DND-41 (cell line): Measurements from ENCODE around the gene DDX17.

ENCODE experiments used
- ATAC-seq: fragments of 200-7000 bp; cut with Tn5 transposase; 3 replicates; pipeline ENCODE4 v1.9.1; 2021; ENCODE audit warnings: low read depth; ENCODE audit not compliant: insufficient read depth
- DNase-seq: peaks from one replicate; pipeline ENCODE4 v3.0.0-alpha.2; 2020
- H2AFZ ChIP-seq: 2 replicates; pipeline ENCODE4 v1.6.0; 2012; ENCODE audit warnings: low read depth, low read length
- H3K27ac ChIP-seq: 2 replicates; pipeline ENCODE4 v1.5.1; 2012; ENCODE audit warnings: low read length, inconsistent platforms
- H3K27me3 ChIP-seq: fragments of 200-600 bp; sonication (generic); 2 replicates; pipeline ENCODE4 v1.6.0; 2012; ENCODE audit warnings: low read length, mild to moderate bottlenecking, inconsistent platforms; ENCODE audit not compliant: insufficient read depth, poor library complexity
- H3K36me3 ChIP-seq: 2 replicates; pipeline ENCODE4 v1.5.1; 2012; ENCODE audit warnings: low read length, inconsistent platforms; ENCODE audit not compliant: insufficient read depth
- H3K4me1 ChIP-seq: 2 replicates; pipeline ENCODE4 v1.5.1; 2012; ENCODE audit warnings: mild to moderate bottlenecking, low read length; ENCODE audit not compliant: insufficient read depth
- H3K4me2 ChIP-seq: 2 replicates; pipeline ENCODE4 v1.6.0; 2012; ENCODE audit warnings: mild to moderate bottlenecking, moderate library complexity, low read length, inconsistent platforms; ENCODE audit not compliant: insufficient read depth
- H3K4me3 ChIP-seq, 2 experiments: fragments of 200-600 bp in 1 of 2; shearing (Covaris generic) in 1 of 2; 2 replicates each; pipeline ENCODE4 v1.5.1; 2012 to 2016; ENCODE audit warnings: inconsistent platforms in 2 of 2, low read length in 2 of 2, mild to moderate bottlenecking in 2 of 2, low read depth in 1 of 2, moderate library complexity in 1 of 2
- H3K79me2 ChIP-seq: 2 replicates; pipeline ENCODE4 v1.6.0; 2012; ENCODE audit warnings: low read length, inconsistent platforms; ENCODE audit not compliant: insufficient read depth
- H3K9ac ChIP-seq: 2 replicates; pipeline ENCODE4 v1.6.0; 2012; ENCODE audit warnings: low read depth, mild to moderate bottlenecking, inconsistent platforms, low read length, moderate library complexity
- H3K9me3 ChIP-seq: 2 replicates; pipeline ENCODE4 v1.5.1; 2012; ENCODE audit warnings: low read length, moderate library complexity, mild to moderate bottlenecking, inconsistent platforms; ENCODE audit not compliant: insufficient read depth, severe bottlenecking
- H4K20me1 ChIP-seq: 2 replicates; pipeline ENCODE4 v1.6.0; 2012; ENCODE audit warnings: low read length; ENCODE audit not compliant: insufficient read depth
- CTCF ChIP-seq: IDR thresholded peaks from 2 replicates; pipeline ENCODE4 v1.5.1; 2012; ENCODE audit warnings: borderline replicate concordance, low read length, moderate library complexity, mild to moderate bottlenecking; ENCODE audit not compliant: poor library complexity, severe bottlenecking; ENCODE audit errors: extremely low read depth
- EZH2 ChIP-seq: IDR thresholded peaks from 3 replicates; pipeline ENCODE4 v1.6.1; 2012; ENCODE audit warnings: borderline replicate concordance, low read depth, mild to moderate bottlenecking, moderate library complexity, low read length, inconsistent platforms; ENCODE audit not compliant: severe bottlenecking

DDX17 gene

DNA sequence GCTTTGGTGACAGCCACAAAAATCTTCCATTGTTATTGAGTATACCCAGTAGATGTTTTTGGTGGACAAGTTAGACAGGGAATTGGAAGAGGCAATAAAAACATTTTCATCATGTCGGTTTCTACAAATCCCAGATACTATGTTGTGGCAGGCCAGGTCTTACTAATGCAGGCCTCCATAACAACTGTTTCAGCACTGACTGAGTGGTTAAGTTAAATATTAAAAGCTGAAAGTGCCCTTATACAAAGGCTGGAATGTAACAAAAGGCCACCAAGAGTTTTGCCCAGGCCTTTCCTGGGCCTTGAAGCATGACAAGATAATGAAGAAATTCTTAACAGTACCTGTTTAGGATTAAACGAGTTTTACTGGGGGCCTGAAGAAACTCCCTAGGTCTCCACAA lies 34.6 kb upstream of the DDX17 start:
- Histone ChIP-seq H3K4me2 (no peak overlapping the region), H4K20me1 (no peaks in the 10 kb centered on the region)

DNA sequence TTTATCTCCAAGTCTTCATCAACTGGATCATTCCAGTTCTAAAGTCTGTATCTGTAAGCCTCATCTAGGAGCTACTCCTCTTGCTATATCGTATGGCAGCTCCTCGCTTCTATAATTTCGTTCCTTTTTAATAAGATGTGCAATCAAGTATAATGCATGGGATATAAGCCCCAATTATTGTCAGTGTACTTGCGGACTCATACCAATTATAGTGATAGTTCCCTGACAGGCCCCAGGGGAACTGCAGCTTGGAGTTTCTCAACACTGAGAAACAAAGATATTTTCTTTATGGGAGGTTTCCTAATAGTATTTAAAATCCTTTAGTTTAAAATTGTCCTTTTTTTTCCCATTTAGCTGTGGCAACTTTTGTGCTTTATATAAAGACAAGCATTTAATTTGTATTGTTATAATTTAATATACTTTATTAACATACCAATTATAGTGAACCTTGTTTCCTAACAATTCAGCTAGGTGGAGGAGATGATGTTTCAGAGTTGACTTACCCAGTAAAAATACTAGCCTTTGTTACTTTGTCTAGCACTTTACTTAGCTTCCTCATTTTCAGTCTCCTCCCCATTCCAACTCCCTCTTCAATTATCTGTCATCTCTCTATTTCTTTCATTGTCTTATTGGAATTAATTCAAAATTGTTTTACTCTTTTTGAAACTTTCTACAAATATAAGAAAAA lies 25.3 kb upstream of the DDX17 start:
- Histone ChIP-seq H3K4me2 (no peak overlapping the region), H2AFZ (peak overlapping the region; percentile 41), H3K27me3 (no peaks in the 10 kb centered on the region), H3K9me3 (no peaks in the 10 kb centered on the region), H3K36me3 (no peaks in the 10 kb centered on the region), H3K79me2 (no peaks in the 10 kb centered on the region), H3K27ac (peak overlapping the region; percentile 12; the same call in 1 of the 2 replicates), H4K20me1 (no peaks in the 10 kb centered on the region), H3K4me3 (no peak overlapping the region), H3K4me1 (peaks cover 16% of the 10 kb centered on the region), H3K9ac (no peak overlapping the region)
- ATAC-seq (peak; percentile 50), DNase-seq (no peak)
- TF ChIP-seq CTCF: no peak
- no peak for TF ChIP-seq EZH2

More for the DNA sequence above, 34.6 kb upstream of the DDX17 start:
- Histone ChIP-seq H3K79me2 (no peaks in the 10 kb centered on the region), H3K4me1 (no peaks in the 10 kb centered on the region), H3K9me3 (peaks cover 9% of the 10 kb centered on the region), H2AFZ (no peak overlapping the region), H3K27me3 (no peaks in the 10 kb centered on the region), H3K27ac (no peak overlapping the region), H3K4me3 (no peak overlapping the region), H3K9ac (no peak overlapping the region), H3K36me3 (no peaks in the 10 kb centered on the region)
- no peak for ATAC-seq
- no peak for TF ChIP-seq EZH2
- TF ChIP-seq CTCF: no peak
- DNase-seq: no peak

DNA sequence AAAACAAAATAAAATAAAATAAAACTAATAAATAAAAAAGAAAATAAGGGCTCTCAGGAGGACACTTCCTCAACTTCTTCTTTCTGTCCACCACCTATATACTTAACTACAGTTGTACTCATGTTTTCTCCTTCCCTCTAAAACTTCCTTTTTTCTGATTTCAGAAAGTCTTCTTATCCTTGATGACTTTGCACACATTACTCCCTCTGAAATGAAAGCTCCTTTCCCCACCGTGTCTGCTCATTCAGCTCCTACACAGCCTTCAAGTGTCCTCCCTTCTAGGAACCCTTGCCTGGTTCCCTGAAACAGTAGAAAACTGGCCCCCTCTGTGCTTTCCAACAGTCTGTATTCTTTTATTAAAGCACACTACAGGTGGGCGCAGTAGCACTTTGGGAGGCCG lies 18.3 kb upstream of the DDX17 start:
- ATAC-seq: no peak
- Histone ChIP-seq H4K20me1 (no peaks in the 10 kb centered on the region), H3K27me3 (no peaks in the 10 kb centered on the region), H3K27ac (no peak overlapping the region), H3K36me3 (no peaks in the 10 kb centered on the region), H2AFZ (no peak overlapping the region), H3K9me3 (no peaks in the 10 kb centered on the region), H3K4me3 (no peak overlapping the region), H3K4me1 (no peaks in the 10 kb centered on the region), H3K79me2 (no peaks in the 10 kb centered on the region), H3K9ac (no peak overlapping the region), H3K4me2 (no peak overlapping the region)
- TF ChIP-seq CTCF (no peak), EZH2 (no peak)
- no peak for DNase-seq
